Mesenchymal stem cell (in vitro differentiated cells and primary cell): ENCODE measurements around the gene OR52N2.

Source experiments
- DNase-seq: peaks from one replicate; pipeline ENCODE4 v3.0.0-alpha.2; 2013
- H2AFZ ChIP-seq: one replicate; pipeline ENCODE4 v1.6.1; 2013; ENCODE audit warnings: low read depth, mild to moderate bottlenecking, control low read depth, inconsistent platforms, low read length, moderate library complexity
- H2AK5ac ChIP-seq: 2 replicates; pipeline ENCODE4 v1.6.1; 2013; ENCODE audit warnings: low read length, moderate library complexity, mild to moderate bottlenecking, inconsistent platforms; ENCODE audit not compliant: severe bottlenecking
- H2BK120ac ChIP-seq: one replicate; pipeline ENCODE4 v1.6.1; 2013; ENCODE audit warnings: low read depth, mild to moderate bottlenecking, inconsistent platforms, low read length, moderate library complexity
- H2BK12ac ChIP-seq, 2 experiments: one replicate each; pipeline ENCODE4 v1.6.1; 2013; ENCODE audit warnings: inconsistent platforms in 2 of 2, low read length in 2 of 2, mild to moderate bottlenecking in 2 of 2, moderate library complexity in 2 of 2, control low read depth in 1 of 2
- H2BK15ac ChIP-seq: one replicate; pipeline ENCODE4 v1.6.1; 2013; ENCODE audit warnings: mild to moderate bottlenecking, low read depth, inconsistent platforms; ENCODE audit not compliant: poor library complexity, severe bottlenecking
- H2BK5ac ChIP-seq: 2 replicates; pipeline ENCODE4 v1.6.1; 2013; ENCODE audit warnings: low read depth, mild to moderate bottlenecking, low read length, control low read depth, inconsistent platforms; ENCODE audit not compliant: poor library complexity, severe bottlenecking
- H3K14ac ChIP-seq, 2 experiments: one replicate each; pipeline ENCODE4 v1.6.1; 2013; ENCODE audit warnings: inconsistent platforms in 2 of 2, low read length in 2 of 2, control low read depth in 1 of 2, mild to moderate bottlenecking in 1 of 2, moderate library complexity in 1 of 2
- H3K18ac ChIP-seq, 2 experiments: one replicate each; pipeline ENCODE4 v1.6.1; 2013; ENCODE audit warnings: inconsistent platforms in 2 of 2, low read length in 2 of 2, control low read depth in 1 of 2, low read depth in 1 of 2, mild to moderate bottlenecking in 1 of 2
- H3K23ac ChIP-seq, 2 experiments: one replicate each; pipeline ENCODE4 v1.6.1; 2013; ENCODE audit warnings: inconsistent platforms in 2 of 2, low read length in 2 of 2, mild to moderate bottlenecking in 2 of 2, moderate library complexity in 2 of 2, control low read depth in 1 of 2
- H3K27ac ChIP-seq: 2 replicates; pipeline ENCODE4 v1.5.1; 2013; ENCODE audit warnings: mild to moderate bottlenecking, moderate library complexity, low read length, control low read depth, inconsistent platforms; ENCODE audit not compliant: poor library complexity, severe bottlenecking
- H3K27me3 ChIP-seq, 2 experiments: 2 replicates each; pipeline versions ENCODE4 v1.6.1 to v1.7.0; 2013; ENCODE audit warnings: low read length in 2 of 2, mild to moderate bottlenecking in 2 of 2, moderate library complexity in 2 of 2, control low read depth in 1 of 2, inconsistent platforms in 1 of 2; ENCODE audit not compliant: control insufficient read depth in 1 of 2, insufficient read depth in 1 of 2
- H3K36me3 ChIP-seq, 2 experiments: 2 replicates each; pipeline versions ENCODE4 v1.6.1 to v1.7.0; 2013; ENCODE audit warnings: low read length in 2 of 2, control low read depth in 1 of 2, inconsistent platforms in 1 of 2, low read depth in 1 of 2, mild to moderate bottlenecking in 1 of 2; ENCODE audit not compliant: insufficient read depth in 2 of 2, control insufficient read depth in 1 of 2
- H3K4ac ChIP-seq, 2 experiments: one replicate each; pipeline ENCODE4 v1.6.1; 2013; ENCODE audit warnings: inconsistent platforms in 2 of 2, low read length in 2 of 2, mild to moderate bottlenecking in 2 of 2, moderate library complexity in 2 of 2, control low read depth in 1 of 2, low read depth in 1 of 2
- H3K4me1 ChIP-seq: 2 replicates; pipeline ENCODE4 v1.6.1; 2013; ENCODE audit warnings: low read depth, low read length, control low read depth; ENCODE audit not compliant: control insufficient read depth, insufficient read depth
- H3K4me2 ChIP-seq: 2 replicates; pipeline ENCODE4 v1.6.1; 2013; ENCODE audit warnings: low read length, mild to moderate bottlenecking, inconsistent platforms; ENCODE audit not compliant: poor library complexity, severe bottlenecking
- H3K4me3 ChIP-seq, 2 experiments: 2 replicates each; pipeline versions ENCODE4 v1.5.1 to v1.7.0; 2013; ENCODE audit warnings: low read length in 2 of 2, mild to moderate bottlenecking in 2 of 2, control low read depth in 1 of 2, low read depth in 1 of 2; ENCODE audit not compliant: insufficient read depth in 1 of 2
- H3K79me1 ChIP-seq: replicated peaks from 2 replicates; pipeline ENCODE4 v1.6.1; 2013; ENCODE audit warnings: mild to moderate bottlenecking, control low read depth, low read length, inconsistent platforms; ENCODE audit not compliant: poor library complexity, severe bottlenecking
- H3K9ac ChIP-seq: 2 replicates; pipeline ENCODE4 v1.7.0; 2013; ENCODE audit warnings: mild to moderate bottlenecking, low read length, moderate library complexity
- H3K9me3 ChIP-seq: 2 replicates; pipeline ENCODE4 v1.7.0; 2013; ENCODE audit warnings: mild to moderate bottlenecking, low read length; ENCODE audit not compliant: control insufficient read depth
- H4K8ac ChIP-seq: one replicate; pipeline ENCODE4 v1.6.1; 2013; ENCODE audit warnings: inconsistent platforms, mild to moderate bottlenecking, low read length, moderate library complexity
- H4K91ac ChIP-seq: one replicate; pipeline ENCODE4 v1.6.1; 2013; ENCODE audit warnings: mild to moderate bottlenecking, low read length, inconsistent platforms
- WGBS: methylation state at CpG from one replicate; pipeline ENCODE4 v1.1.7; 2013; ENCODE audit warnings: mixed read lengths; 5-methylcytosine and 5-hydroxymethylcytosine counted together

Gene OR52N2

GRCh38 chr11:5833446-5833845, 24.7 kb downstream of the OR52N2 start:
- Histone ChIP-seq H3K4me1 (no peaks in the 10 kb centered on the region), H3K4ac (no peak overlapping the region), H3K18ac (no peak overlapping the region), H2AFZ (no peak overlapping the region), H3K4me2 (no peak overlapping the region), H3K9ac (no peak overlapping the region), H3K4me3 (no peak overlapping the region), H2BK120ac (no peak overlapping the region), H4K91ac (no peak overlapping the region), H2BK15ac (no peak overlapping the region), H3K27me3 (no peaks in the 10 kb centered on the region), H2BK12ac (no peak overlapping the region), H2AK5ac (no peak overlapping the region), H3K79me1 (no peaks in the 10 kb centered on the region), H3K27ac (no peak overlapping the region), H3K36me3 (no peaks in the 10 kb centered on the region), H3K23ac (no peak overlapping the region), H2BK5ac (no peak overlapping the region), H3K14ac (no peak overlapping the region), H3K9me3 (no peaks in the 10 kb centered on the region), H4K8ac (no peak overlapping the region)
- no CpG with 5 or more reads among the region's 2 CpGs for WGBS
- DNase-seq: no peak

GRCh38 chr11:5837695-5838094, 29.0 kb downstream of the OR52N2 start:
- Histone ChIP-seq H3K14ac (no peak overlapping the region), H4K8ac (no peak overlapping the region), H3K27ac (no peak overlapping the region), H3K27me3 (no peaks in the 10 kb centered on the region), H2BK5ac (no peak overlapping the region), H3K36me3 (no peaks in the 10 kb centered on the region), H2AFZ (no peak overlapping the region), H3K23ac (no peak overlapping the region), H3K18ac (no peak overlapping the region), H3K4ac (no peak overlapping the region), H2BK120ac (no peak overlapping the region), H2AK5ac (no peak overlapping the region), H2BK15ac (no peak overlapping the region), H2BK12ac (no peak overlapping the region), H3K79me1 (no peaks in the 10 kb centered on the region), H3K4me2 (no peak overlapping the region), H3K9me3 (no peaks in the 10 kb centered on the region), H3K4me3 (no peak overlapping the region), H3K4me1 (no peaks in the 10 kb centered on the region), H3K9ac (no peak overlapping the region), H4K91ac (no peak overlapping the region)
- 86% methylated on average over 2 of the region's 2 CpGs for WGBS
- DNase-seq: no peak

- Histone ChIP-seq H3K4me1 (no peaks in the 10 kb centered on the region), H2BK5ac (no peak within 1 kb of the TSS), H3K4me2 (no peak within 1 kb of the TSS), H3K18ac (no peak within 1 kb of the TSS), H2AK5ac (no peak within 1 kb of the TSS), H3K9ac (no peak within 1 kb of the TSS), H2BK12ac (no peak within 1 kb of the TSS), H3K9me3 (no peaks in the 10 kb centered on the region), H3K27ac (no peak within 1 kb of the TSS), H4K8ac (no peak within 1 kb of the TSS), H3K27me3 (no peaks in the 10 kb centered on the region), H3K79me1 (no peaks in the 10 kb centered on the region), H4K91ac (no peak within 1 kb of the TSS), H3K4ac (no peak within 1 kb of the TSS), H3K4me3 (no peak within 1 kb of the TSS), H2AFZ (no peak within 1 kb of the TSS), H2BK120ac (no peak within 1 kb of the TSS), H3K36me3 (no peaks in the 10 kb centered on the region), H3K14ac (no peak within 1 kb of the TSS), H3K23ac (no peak within 1 kb of the TSS), H2BK15ac (no peak within 1 kb of the TSS)
- DNase-seq: no peak
- no CpG with 5 or more reads among the region's 1 CpG for WGBS
Measured at GRCh38 chr11:5841797-5842196, 33.1 kb downstream of the OR52N2 start, which contains the start of gene OR52E6. OR52E6 (minus strand) TSS chr11:5841897; CDS start chr11:5841897, 0 bp downstream.

GRCh38 chr11:5846701-5847100, 38.0 kb downstream of the OR52N2 start:
- no peak overlapping the region for H2BK15ac ChIP-seq
- 71% methylated on average over 1 of the region's 1 CpG for WGBS
- H4K91ac ChIP-seq: no peak overlapping the region
- no peak overlapping the region for H3K9ac ChIP-seq
- no peak overlapping the region for H3K4me2 ChIP-seq
- no peak for DNase-seq
- no peak overlapping the region for H4K8ac ChIP-seq
- no peak overlapping the region for H2AK5ac ChIP-seq
- no peak overlapping the region for H3K4me3 ChIP-seq
- H3K23ac ChIP-seq: no peak overlapping the region
- no peak overlapping the region for H3K18ac ChIP-seq
- no peak overlapping the region for H2BK5ac ChIP-seq
- no peak overlapping the region for H2BK12ac ChIP-seq
- no peak overlapping the region for H2AFZ ChIP-seq
- H3K4me1 ChIP-seq: no peaks in the 10 kb centered on the region
- no peaks in the 10 kb centered on the region for H3K79me1 ChIP-seq
- no peak overlapping the region for H3K4ac ChIP-seq
- H3K36me3 ChIP-seq: no peaks in the 10 kb centered on the region
- no peaks in the 10 kb centered on the region for H3K9me3 ChIP-seq
- H2BK120ac ChIP-seq: no peak overlapping the region
- no peak overlapping the region for H3K27ac ChIP-seq
- H3K27me3 ChIP-seq: no peaks in the 10 kb centered on the region
- H3K14ac ChIP-seq: no peak overlapping the region
